Peyer's patch (tissue), 4 donors: ENCODE data around the gene GFER. TPM values are rescaled to one million over a fixed set of nuclear protein-coding genes. Genes with fewer than 3 reads are reported as not detected.

ENCODE experiments used
- DNase-seq, 3 donors: peaks; one replicate each; pipeline ENCODE4 v3.0.0-alpha.2; 2017 to 2019
- H3K27ac ChIP-seq, 4 donors: fragments of 200-600 bp; sonication (generic); one replicate each; pipeline ENCODE4 v1.5.1; 2016 to 2019
- H3K27me3 ChIP-seq, 2 donors: fragments of 200-600 bp; sonication (generic); one replicate each; pipeline ENCODE4 v1.5.1; 2019
- H3K36me3 ChIP-seq, 3 donors: fragments of 200-600 bp; sonication (generic); one replicate each; pipeline ENCODE4 v1.5.1; 2016 to 2019
- H3K4me1 ChIP-seq, 4 donors: fragments of 200-600 bp; sonication (generic); one replicate each; pipeline ENCODE4 v1.5.1; 2016 to 2019
- H3K4me3 ChIP-seq, 4 donors: fragments of 200-600 bp; sonication (generic); 1 replicate in 3 of 4; 2 replicates in 1 of 4; pipeline ENCODE4 v1.5.1; 2016 to 2019; ENCODE audit warnings: mild to moderate bottlenecking in 1 of 4
- H3K9me3 ChIP-seq, 4 donors: fragments of 200-600 bp; sonication (generic); one replicate each; pipeline ENCODE4 v1.5.1; 2016 to 2019; ENCODE audit warnings: mild to moderate bottlenecking in 1 of 4
- POLR2A ChIP-seq, 2 donors: fragments of 450-650 bp; IDR thresholded peaks; one replicate each; pipeline ENCODE4 v1.5.1; 2017; ENCODE audit warnings: antibody characterized with exemption in 2 of 2, mild to moderate bottlenecking in 2 of 2, moderate library complexity in 2 of 2
- total RNA-seq, 4 donors: library from RNA; depleted of rRNA; stranded (reverse); fragments of >200 nt; gene quantifications; one replicate each; pipeline ENCODE4 v1.1.0, GENCODE V29; 2016
- TF ChIP-seq, protein P1 (sequence below), 6 experiments: fragments of 450-650 bp in 4 of 6; fragments of 200-600 bp in 2 of 6; sonication (generic) in 1 of 6; IDR thresholded peaks; one replicate each; pipeline ENCODE4 v1.5.1; 2017 to 2019; ENCODE audit warnings: antibody characterized with exemption in 6 of 6, mild to moderate bottlenecking in 3 of 6, moderate library complexity in 1 of 6

Gene GFER
- total RNA-seq, 4 donors from 2014 or later, result 31.4 to 102 (median 83.1) TPM

DNA sequence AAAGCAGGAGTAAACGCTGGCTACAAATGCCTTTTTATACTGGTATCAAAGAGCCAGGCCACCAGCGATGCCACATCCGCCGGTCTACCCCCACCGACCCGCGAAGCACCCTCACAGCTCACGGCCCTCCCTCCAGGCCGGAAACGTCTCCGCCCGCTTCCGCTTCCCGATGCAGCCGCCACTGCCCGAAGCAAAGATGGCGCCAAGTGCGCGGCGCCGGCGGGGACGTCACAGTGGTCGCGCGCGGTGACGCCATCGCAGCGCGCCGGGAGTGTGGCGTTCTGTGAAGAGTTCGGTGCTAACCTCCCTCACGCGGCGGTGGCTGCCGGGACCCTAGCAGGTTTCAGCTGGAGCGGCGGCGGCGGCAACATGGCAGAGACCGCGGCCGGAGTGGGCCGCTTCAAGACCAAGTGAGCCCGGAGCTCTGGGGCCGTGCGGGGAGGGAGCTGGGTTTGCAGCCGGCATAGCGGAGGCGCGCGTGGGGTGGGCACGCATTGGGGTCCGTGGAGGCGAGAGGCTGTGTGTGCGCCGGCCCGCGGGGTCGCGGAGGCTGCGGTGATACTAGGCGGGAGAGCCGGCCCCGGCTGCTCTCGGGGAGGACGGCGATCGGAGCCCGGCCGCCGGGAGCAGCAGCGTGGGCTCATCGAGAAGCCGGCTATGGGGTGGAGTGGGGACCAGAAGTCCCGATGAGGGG lies 12.1 kb upstream of the GFER start, which contains the start of gene TBL3:
TBL3 (plus strand) TSS at position 258 of the 694 bp plus-strand sequence; CDS start at position 370, 112 bp downstream.
- H3K9me3 ChIP-seq, result no peaks in the 10 kb centered on the region

GRCh38 chr16:1972490-1972877 lies 11.5 kb upstream of the GFER start:
- Histone ChIP-seq H3K27ac (peak overlapping the region in 2 of 4 donors; percentile 90 to 93), H3K4me1 (peaks cover 3 to 25% (median 15%) of the 10 kb centered on the region in 4 donors), H3K27me3 (no peaks in the 10 kb centered on the region), H3K36me3 (peaks cover 0 to 36% (median 0%) of the 10 kb centered on the region in 3 donors), H3K9me3 (no peaks in the 10 kb centered on the region), H3K4me3 (peak overlapping the region; percentile 82 to 100 (median 95))
- DNase-seq, result peak in 1 of 3 donors; percentile 48
- TF ChIP-seq POLR2A (IDR thresholded peaks at IDR 0.05), result no peak
- TF ChIP-seq, protein P1, sequence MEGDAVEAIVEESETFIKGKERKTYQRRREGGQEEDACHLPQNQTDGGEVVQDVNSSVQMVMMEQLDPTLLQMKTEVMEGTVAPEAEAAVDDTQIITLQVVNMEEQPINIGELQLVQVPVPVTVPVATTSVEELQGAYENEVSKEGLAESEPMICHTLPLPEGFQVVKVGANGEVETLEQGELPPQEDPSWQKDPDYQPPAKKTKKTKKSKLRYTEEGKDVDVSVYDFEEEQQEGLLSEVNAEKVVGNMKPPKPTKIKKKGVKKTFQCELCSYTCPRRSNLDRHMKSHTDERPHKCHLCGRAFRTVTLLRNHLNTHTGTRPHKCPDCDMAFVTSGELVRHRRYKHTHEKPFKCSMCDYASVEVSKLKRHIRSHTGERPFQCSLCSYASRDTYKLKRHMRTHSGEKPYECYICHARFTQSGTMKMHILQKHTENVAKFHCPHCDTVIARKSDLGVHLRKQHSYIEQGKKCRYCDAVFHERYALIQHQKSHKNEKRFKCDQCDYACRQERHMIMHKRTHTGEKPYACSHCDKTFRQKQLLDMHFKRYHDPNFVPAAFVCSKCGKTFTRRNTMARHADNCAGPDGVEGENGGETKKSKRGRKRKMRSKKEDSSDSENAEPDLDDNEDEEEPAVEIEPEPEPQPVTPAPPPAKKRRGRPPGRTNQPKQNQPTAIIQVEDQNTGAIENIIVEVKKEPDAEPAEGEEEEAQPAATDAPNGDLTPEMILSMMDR (IDR thresholded peaks at IDR 0.05), result no peak

More for the DNA sequence above, 12.1 kb upstream of the GFER start, which contains the start of gene TBL3:
- Histone ChIP-seq H3K27ac (peak within 1 kb of the TSS; percentile 90 to 96 (median 92)), H3K27me3 (no peaks in the 10 kb centered on the region), H3K4me1 (peaks cover 3 to 25% (median 15%) of the 10 kb centered on the region in 4 donors), H3K4me3 (peak within 1 kb of the TSS; percentile 82 to 100 (median 95)), H3K36me3 (peaks cover 0 to 31% (median 0%) of the 10 kb centered on the region in 3 donors)
- DNase-seq, result peak; percentile 93 to 97 (median 96)
- TF ChIP-seq, protein P1 (IDR thresholded peaks at IDR 0.05), result peak in 2 of 6 experiments; percentile 22 to 31
- peak; percentile 94 for TF ChIP-seq POLR2A (IDR thresholded peaks at IDR 0.05)

GRCh38 chr16:1973461-1974156 lies 10.4 kb upstream of the GFER start:
- no peak for TF ChIP-seq POLR2A (IDR thresholded peaks at IDR 0.05)
- TF ChIP-seq, protein P1 (IDR thresholded peaks at IDR 0.05), result no peak
- Histone ChIP-seq H3K27ac (no peak overlapping the region), H3K4me3 (no peak overlapping the region), H3K4me1 (peaks cover 3 to 25% (median 15%) of the 10 kb centered on the region in 4 donors), H3K27me3 (no peaks in the 10 kb centered on the region), H3K36me3 (peaks cover 0 to 47% (median 0%) of the 10 kb centered on the region in 3 donors), H3K9me3 (no peaks in the 10 kb centered on the region)
- no peak for DNase-seq

- Histone ChIP-seq H3K9me3 (no peaks in the 10 kb centered on the region), H3K4me3 (no peak overlapping the region), H3K27me3 (no peaks in the 10 kb centered on the region), H3K36me3 (peaks cover 0 to 47% (median 0%) of the 10 kb centered on the region in 3 donors), H3K27ac (no peak overlapping the region), H3K4me1 (peaks cover 3 to 26% (median 15%) of the 10 kb centered on the region in 4 donors)
- no peak for TF ChIP-seq POLR2A (IDR thresholded peaks at IDR 0.05)
- TF ChIP-seq, protein P1 (IDR thresholded peaks at IDR 0.05), result no peak
- DNase-seq, result no peak
Observed at GRCh38 chr16:1974157-1975070, 9.6 kb upstream of the GFER start.
